NCI-H345 treated with DMSO at 0.1 percent for 48 hours (cell line): ENCODE results near the gene PDS5B.
"Not testable (repeated sequence)": the region's sequence is repeated elsewhere in the genome, so short reads cannot be mapped to it uniquely, and the experiment has no call there.

Experiments used
- DNase-seq: peaks from one replicate; lab custom pipeline; 2025; ENCODE audit not compliant: unreplicated experiment; lab: John Stamatoyannopoulos, UW

Gene PDS5B

GRCh38 chr13:32723987-32724386, 137.7 kb downstream of the PDS5B start:
- no peak for DNase-seq

GRCh38 chr13:32726374-32727037, 140.3 kb downstream of the PDS5B start:
- no peak for DNase-seq

- DNase-seq: no peak
Observed at GRCh38 chr13:32728327-32728726, 142.1 kb downstream of the PDS5B start.

GRCh38 chr13:32729097-32729496, 142.8 kb downstream of the PDS5B start:
- DNase-seq: not testable (repeated sequence)

GRCh38 chr13:32731074-32731473, 144.8 kb downstream of the PDS5B start:
- DNase-seq: no peak

- DNase-seq: no peak
Observed at GRCh38 chr13:32731576-32731975, 145.3 kb downstream of the PDS5B start.

- no peak for DNase-seq
Observed at GRCh38 chr13:32733690-32734089, 147.4 kb downstream of the PDS5B start.

- DNase-seq: no peak
Observed at GRCh38 chr13:32734511-32734910, 148.3 kb downstream of the PDS5B start.

- no peak for DNase-seq
Observed at GRCh38 chr13:32735859-32736258, 149.6 kb downstream of the PDS5B start.

GRCh38 chr13:32736648-32737047, 150.4 kb downstream of the PDS5B start:
- DNase-seq: no peak

GRCh38 chr13:32737111-32737571, 150.9 kb downstream of the PDS5B start:
- no peak for DNase-seq

- no peak for DNase-seq
Observed at GRCh38 chr13:32737679-32738078, 151.4 kb downstream of the PDS5B start.

GRCh38 chr13:32745509-32745908, 159.3 kb downstream of the PDS5B start:
- no peak for DNase-seq

- DNase-seq: no peak
Observed at GRCh38 chr13:32746474-32746873, 160.2 kb downstream of the PDS5B start.

GRCh38 chr13:32748305-32748704, 162.1 kb downstream of the PDS5B start:
- no peak for DNase-seq

GRCh38 chr13:32751340-32751739, 165.1 kb downstream of the PDS5B start:
- DNase-seq: no peak

- DNase-seq: no peak
Observed at GRCh38 chr13:32752311-32752710, 166.1 kb downstream of the PDS5B start.

GRCh38 chr13:32752997-32753606, 166.8 kb downstream of the PDS5B start:
- DNase-seq: no peak

GRCh38 chr13:32754179-32754578, 167.9 kb downstream of the PDS5B start:
- no peak for DNase-seq

- no peak for DNase-seq
Observed at GRCh38 chr13:32759152-32759551, 172.9 kb downstream of the PDS5B start.

GRCh38 chr13:32761472-32761871, 175.2 kb downstream of the PDS5B start:
- DNase-seq: no peak

GRCh38 chr13:32779119-32779518, 192.9 kb downstream of the PDS5B start:
- DNase-seq: no peak

GRCh38 chr13:32781906-32782305, 195.7 kb downstream of the PDS5B start:
- DNase-seq: no peak
